Loucy (cell line): ENCODE data around the gene MSN.

ENCODE experiments used
- H2AFZ ChIP-seq: fragments of 200-600 bp; sonication (generic); 2 replicates; pipeline ENCODE4 v1.6.0; 2016; ENCODE audit warnings: antibody characterized with exemption, mild to moderate bottlenecking, low read length, moderate library complexity
- H3F3A ChIP-seq: fragments of 200-600 bp; 2 replicates; pipeline ENCODE4 v1.6.0; 2016; ENCODE audit warnings: antibody characterized with exemption, low read depth, mild to moderate bottlenecking
- H3K27me3 ChIP-seq: fragments of 200-600 bp; sonication (generic); 2 replicates; pipeline ENCODE4 v1.6.1; 2014; ENCODE audit warnings: low read length, mild to moderate bottlenecking; ENCODE audit not compliant: insufficient read depth, poor library complexity, severe bottlenecking
- H3K36me3 ChIP-seq: fragments of 200-600 bp; sonication (generic); 2 replicates; pipeline ENCODE4 v1.6.1; 2016; ENCODE audit warnings: low read length; ENCODE audit not compliant: insufficient read depth
- H3K4me1 ChIP-seq: fragments of 200-600 bp; sonication (generic); 2 replicates; pipeline ENCODE4 v1.5.1; 2014; ENCODE audit warnings: low read length, mild to moderate bottlenecking; ENCODE audit not compliant: insufficient read depth, poor library complexity, severe bottlenecking
- H3K4me2 ChIP-seq: fragments of 200-600 bp; sonication (generic); 2 replicates; pipeline ENCODE4 v1.6.0; 2014; ENCODE audit warnings: antibody characterized with exemption, low read length, low read depth, mild to moderate bottlenecking; ENCODE audit not compliant: poor library complexity, severe bottlenecking
- H3K4me3 ChIP-seq: fragments of 200-600 bp; sonication (generic); 2 replicates; pipeline ENCODE4 v1.5.1; 2014; ENCODE audit warnings: low read length, mild to moderate bottlenecking, mixed read lengths; ENCODE audit not compliant: poor library complexity, severe bottlenecking
- H3K79me2 ChIP-seq: fragments of 200-600 bp; sonication (generic); 2 replicates; pipeline ENCODE4 v1.6.1; 2014; ENCODE audit warnings: low read length; ENCODE audit not compliant: insufficient read depth
- H3K9ac ChIP-seq: fragments of 200-600 bp; sonication (generic); 2 replicates; pipeline ENCODE4 v1.6.0; 2014; ENCODE audit warnings: mild to moderate bottlenecking, low read depth, low read length, moderate library complexity; ENCODE audit not compliant: poor library complexity, severe bottlenecking
- H3K9me2 ChIP-seq: fragments of 200-600 bp; sonication (generic); replicated peaks from 2 replicates; pipeline ENCODE4 v1.6.1; 2016; ENCODE audit warnings: low read depth, low read length, mixed read lengths
- H3K9me3 ChIP-seq: fragments of 200-600 bp; sonication (generic); 2 replicates; pipeline ENCODE4 v1.6.1; 2014; ENCODE audit warnings: mild to moderate bottlenecking, antibody characterized with exemption, low read length, low read depth; ENCODE audit not compliant: insufficient read depth
- H4K20me1 ChIP-seq: fragments of 200-600 bp; sonication (generic); 2 replicates; pipeline ENCODE4 v1.6.0; 2014; ENCODE audit warnings: antibody characterized with exemption, low read length, mild to moderate bottlenecking; ENCODE audit not compliant: insufficient read depth, poor library complexity, severe bottlenecking
- CTCF ChIP-seq: fragments of 200-600 bp; sonication (generic); conservative IDR thresholded peaks from 2 replicates; pipeline ENCODE4 v1.5.1; 2014; ENCODE audit warnings: mild to moderate bottlenecking, antibody characterized with exemption, low read length
- EZH2phosphoT487 ChIP-seq: fragments of 200-600 bp; IDR thresholded peaks from 2 replicates; pipeline ENCODE4 v1.6.1; 2018; ENCODE audit warnings: antibody characterized with exemption, mild to moderate bottlenecking, moderate library complexity, borderline replicate concordance

Gene MSN

DNA sequence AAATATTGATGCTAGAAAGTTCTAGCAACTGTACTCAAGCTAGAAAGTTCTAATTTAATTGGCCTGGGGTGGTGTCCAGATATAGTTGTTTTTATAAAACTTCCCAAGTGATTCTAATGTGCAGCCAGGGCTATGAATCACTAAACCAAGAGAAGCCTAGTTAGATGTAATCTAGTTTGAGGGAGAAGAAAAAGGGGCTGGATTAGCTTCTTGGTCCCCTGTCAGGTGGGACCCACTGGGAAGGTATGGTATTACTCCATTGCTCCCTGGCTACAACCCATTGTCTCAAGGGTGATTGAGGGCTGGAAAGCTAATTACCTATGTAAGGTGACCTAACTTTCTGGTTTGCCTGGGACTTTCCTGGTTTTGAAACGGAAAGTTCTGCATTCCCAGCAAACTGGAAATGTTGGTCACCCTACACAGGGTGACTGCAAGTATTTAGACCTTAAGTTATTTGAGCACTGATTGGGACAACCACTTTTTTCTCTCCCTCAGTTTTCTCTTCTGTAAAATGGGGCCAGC, 23.9 kb upstream of the MSN start:
- Histone ChIP-seq H4K20me1 (no peaks in the 10 kb centered on the region), H3K79me2 (no peaks in the 10 kb centered on the region), H3K9me3 (no peaks in the 10 kb centered on the region), H3K9me2 (no peaks in the 10 kb centered on the region), H3K36me3 (no peaks in the 10 kb centered on the region), H2AFZ (no peak overlapping the region), H3K27me3 (no peaks in the 10 kb centered on the region), H3K4me1 (no peaks in the 10 kb centered on the region), H3F3A (no peaks in the 10 kb centered on the region), H3K4me2 (no peak overlapping the region), H3K4me3 (no peak overlapping the region), H3K9ac (no peak overlapping the region)
- TF ChIP-seq CTCF (no peak), EZH2phosphoT487 (no peak)

- H3F3A ChIP-seq: no peaks in the 10 kb centered on the region
- H3K9me2 ChIP-seq: no peaks in the 10 kb centered on the region
- TF ChIP-seq EZH2phosphoT487 (no peak), CTCF (no peak)
- H3K27me3 ChIP-seq: no peaks in the 10 kb centered on the region
- no peaks in the 10 kb centered on the region for H4K20me1 ChIP-seq
- no peaks in the 10 kb centered on the region for H3K9me3 ChIP-seq
- H3K4me1 ChIP-seq: no peaks in the 10 kb centered on the region
- no peaks in the 10 kb centered on the region for H3K36me3 ChIP-seq
- no peak overlapping the region for H3K9ac ChIP-seq
- H3K4me2 ChIP-seq: no peak overlapping the region
- H3K79me2 ChIP-seq: no peaks in the 10 kb centered on the region
- no peak overlapping the region for H3K4me3 ChIP-seq
- H2AFZ ChIP-seq: no peak overlapping the region
Measured at GRCh38 chrX:65644621-65645289, 22.7 kb upstream of the MSN start.

- no peaks in the 10 kb centered on the region for H4K20me1 ChIP-seq
- no peaks in the 10 kb centered on the region for H3K9me2 ChIP-seq
Measured at GRCh38 chrX:65647801-65648200, 19.7 kb upstream of the MSN start.

More at GRCh38 chrX:65647801-65648200, 19.7 kb upstream of the MSN start:
- Histone ChIP-seq H3K4me1 (no peaks in the 10 kb centered on the region), H3F3A (no peaks in the 10 kb centered on the region), H3K9ac (no peak overlapping the region), H3K4me3 (no peak overlapping the region), H3K9me3 (no peaks in the 10 kb centered on the region), H3K79me2 (no peaks in the 10 kb centered on the region), H3K27me3 (no peaks in the 10 kb centered on the region), H3K36me3 (no peaks in the 10 kb centered on the region), H3K4me2 (no peak overlapping the region), H2AFZ (no peak overlapping the region)
- TF ChIP-seq EZH2phosphoT487: no peak
- TF ChIP-seq CTCF: no peak
